Breast epithelium (tissue), 4 donors: Measurements from ENCODE around the gene RYR3. TPM values are rescaled to one million over a fixed set of nuclear protein-coding genes. Genes with fewer than 3 reads are reported as not detected.

ENCODE experiments used
- DNase-seq, 2 donors: peaks; one replicate each; pipeline ENCODE4 v3.0.0-alpha.2; 2019; ENCODE audit warnings: low spot score in 2 of 2
- H3K27ac ChIP-seq, 2 donors: fragments of 200-600 bp; sonication (generic) in 1 of 2; one replicate each; pipeline ENCODE4 v1.5.1; 2016 to 2019; ENCODE audit warnings: mild to moderate bottlenecking in 1 of 2
- H3K27me3 ChIP-seq, 2 donors: fragments of 200-600 bp; sonication (generic) in 1 of 2; one replicate each; pipeline versions ENCODE4 v1.5.1 to v1.6.0; 2017 to 2019; ENCODE audit warnings: control low read depth in 1 of 2, mild to moderate bottlenecking in 1 of 2
- H3K36me3 ChIP-seq: fragments of 200-600 bp; one replicate; pipeline ENCODE4 v1.5.1; 2019
- H3K4me1 ChIP-seq, 2 donors: fragments of 200-600 bp; sonication (generic); one replicate each; pipeline ENCODE4 v1.5.1; 2016 to 2019; ENCODE audit warnings: control low read depth in 1 of 2
- H3K4me3 ChIP-seq, 3 donors: fragments of 200-600 bp; sonication (generic); 1 replicate in 2 of 3; 2 replicates in 1 of 3; pipeline ENCODE4 v1.5.1; 2016 to 2019; ENCODE audit warnings: mild to moderate bottlenecking in 3 of 3, moderate library complexity in 2 of 3
- H3K9me3 ChIP-seq, 2 donors: fragments of 200-600 bp; sonication (generic) in 1 of 2; one replicate each; pipeline ENCODE4 v1.5.1; 2016 to 2019; ENCODE audit warnings: control low read depth in 1 of 2
- POLR2A ChIP-seq: fragments of 450-650 bp; IDR thresholded peaks from one replicate; pipeline ENCODE4 v1.6.1; 2016; ENCODE audit warnings: antibody characterized with exemption, mild to moderate bottlenecking, moderate library complexity
- POLR2AphosphoS5 ChIP-seq, 3 donors: sonication (generic); formaldehyde crosslinking; IDR thresholded peaks; one replicate each; pipeline ENCODE4 v1.6.1; 2017; ENCODE audit warnings: antibody characterized with exemption in 3 of 3
- intact Hi-C: fragments of 100-400 bp; cut with DNase I; formaldehyde crosslinking; loops from one replicate; pipeline ENCODE4 v1.15.1; 2023; ENCODE audit warnings: low total_unique reads
- total RNA-seq, 3 donors: library from RNA; depleted of rRNA; stranded (reverse); fragments of >200 nt; gene quantifications; one replicate each; pipeline ENCODE4 v1.1.0, GENCODE V29; 2016
- TF ChIP-seq, protein P1 (sequence below), 3 donors: fragments of 450-650 bp; IDR thresholded peaks; one replicate each; pipeline ENCODE4 v1.5.1; 2016 to 2017; ENCODE audit warnings: antibody characterized with exemption in 3 of 3, mild to moderate bottlenecking in 3 of 3, moderate library complexity in 3 of 3

RYR3 gene
- total RNA-seq, 3 donors from 2014 or later: 1.8 to 4.2 (median 2.6) TPM

DNA sequence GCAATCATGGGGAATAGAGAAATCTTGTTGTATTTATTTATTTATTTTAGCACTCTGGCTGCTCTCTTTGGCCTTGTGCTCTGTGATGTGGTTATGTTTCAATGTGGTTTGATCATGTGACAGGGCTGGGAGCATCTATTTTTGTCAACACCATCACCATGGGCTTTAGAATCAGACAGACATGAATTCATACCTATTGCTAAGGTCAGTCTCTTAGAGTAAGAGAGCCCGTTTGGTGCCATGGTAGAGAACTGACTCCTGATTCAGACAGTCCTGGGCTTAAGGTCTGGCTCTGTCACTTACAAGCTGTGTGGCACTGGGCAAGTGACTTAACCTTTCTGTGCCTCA is 157.0 kb downstream of the RYR3 start:
- no peaks in the 10 kb centered on the region for H3K36me3 ChIP-seq
- no peak overlapping the region for H3K4me3 ChIP-seq
- DNase-seq: no peak
- no peak overlapping the region for H3K27ac ChIP-seq
- no peaks in the 10 kb centered on the region for H3K4me1 ChIP-seq
- no peaks in the 10 kb centered on the region for H3K9me3 ChIP-seq
- no peaks in the 10 kb centered on the region for H3K27me3 ChIP-seq
- no peak for TF ChIP-seq POLR2AphosphoS5 (IDR thresholded peaks at IDR 0.05)
- no peak for TF ChIP-seq POLR2A
- TF ChIP-seq, protein P1, sequence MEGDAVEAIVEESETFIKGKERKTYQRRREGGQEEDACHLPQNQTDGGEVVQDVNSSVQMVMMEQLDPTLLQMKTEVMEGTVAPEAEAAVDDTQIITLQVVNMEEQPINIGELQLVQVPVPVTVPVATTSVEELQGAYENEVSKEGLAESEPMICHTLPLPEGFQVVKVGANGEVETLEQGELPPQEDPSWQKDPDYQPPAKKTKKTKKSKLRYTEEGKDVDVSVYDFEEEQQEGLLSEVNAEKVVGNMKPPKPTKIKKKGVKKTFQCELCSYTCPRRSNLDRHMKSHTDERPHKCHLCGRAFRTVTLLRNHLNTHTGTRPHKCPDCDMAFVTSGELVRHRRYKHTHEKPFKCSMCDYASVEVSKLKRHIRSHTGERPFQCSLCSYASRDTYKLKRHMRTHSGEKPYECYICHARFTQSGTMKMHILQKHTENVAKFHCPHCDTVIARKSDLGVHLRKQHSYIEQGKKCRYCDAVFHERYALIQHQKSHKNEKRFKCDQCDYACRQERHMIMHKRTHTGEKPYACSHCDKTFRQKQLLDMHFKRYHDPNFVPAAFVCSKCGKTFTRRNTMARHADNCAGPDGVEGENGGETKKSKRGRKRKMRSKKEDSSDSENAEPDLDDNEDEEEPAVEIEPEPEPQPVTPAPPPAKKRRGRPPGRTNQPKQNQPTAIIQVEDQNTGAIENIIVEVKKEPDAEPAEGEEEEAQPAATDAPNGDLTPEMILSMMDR (IDR thresholded peaks at IDR 0.05): no peak
- intact Hi-C loops: no loop called here

DNA sequence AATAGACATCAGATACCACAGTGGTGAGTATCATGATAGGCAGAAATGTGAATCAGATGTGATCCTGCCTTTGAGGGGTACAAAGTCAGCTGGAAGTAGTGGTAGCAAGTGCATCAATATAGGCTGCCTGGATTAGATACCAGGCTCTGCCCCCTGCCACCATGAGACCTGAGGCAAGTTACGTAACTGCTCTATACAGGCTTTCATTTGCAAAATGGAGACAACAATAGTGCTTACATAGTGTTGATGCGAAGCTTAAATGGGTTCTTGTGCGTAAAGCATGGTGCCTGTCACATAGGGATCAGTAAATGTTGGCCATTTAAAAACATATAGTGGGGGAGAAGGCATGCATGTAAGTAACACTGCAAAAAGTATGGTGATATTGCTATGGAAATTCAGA is 158.0 kb downstream of the RYR3 start:
- Histone ChIP-seq H3K4me3 (no peak overlapping the region), H3K27me3 (no peaks in the 10 kb centered on the region), H3K27ac (no peak overlapping the region), H3K4me1 (no peaks in the 10 kb centered on the region), H3K36me3 (no peaks in the 10 kb centered on the region), H3K9me3 (no peaks in the 10 kb centered on the region)
- DNase-seq: no peak
- TF ChIP-seq POLR2A: no peak
- no peak for TF ChIP-seq POLR2AphosphoS5 (IDR thresholded peaks at IDR 0.05)
- TF ChIP-seq, protein P1 (IDR thresholded peaks at IDR 0.05): no peak
- intact Hi-C loops: no loop called here

DNA sequence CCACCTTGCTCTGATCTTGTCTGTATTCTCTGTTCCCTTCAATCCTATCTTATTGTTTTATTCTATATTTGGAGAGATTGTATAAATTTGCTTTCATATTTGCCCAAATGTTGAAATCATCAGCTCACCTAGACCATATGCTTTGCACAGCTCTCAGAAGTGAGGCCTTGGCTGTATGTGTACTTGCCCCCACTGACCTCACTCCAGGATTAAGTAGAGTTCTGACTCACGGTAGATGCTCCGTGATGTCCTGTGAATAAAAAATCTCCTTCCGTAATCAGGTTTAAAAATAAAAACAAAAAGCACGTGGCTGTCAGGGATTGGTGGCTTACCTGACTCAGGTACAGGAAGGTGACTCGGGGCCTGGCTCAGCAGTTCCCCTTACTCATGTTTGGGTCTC is 162.2 kb downstream of the RYR3 start:
- TF ChIP-seq POLR2A: no peak
- TF ChIP-seq POLR2AphosphoS5 (IDR thresholded peaks at IDR 0.05): no peak
- TF ChIP-seq, protein P1 (IDR thresholded peaks at IDR 0.05): no peak
- Histone ChIP-seq H3K27me3 (no peaks in the 10 kb centered on the region), H3K9me3 (no peaks in the 10 kb centered on the region), H3K4me1 (no peaks in the 10 kb centered on the region), H3K4me3 (no peak overlapping the region), H3K27ac (no peak overlapping the region), H3K36me3 (no peaks in the 10 kb centered on the region)
- intact Hi-C loops: no loop called here
- DNase-seq: no peak

DNA sequence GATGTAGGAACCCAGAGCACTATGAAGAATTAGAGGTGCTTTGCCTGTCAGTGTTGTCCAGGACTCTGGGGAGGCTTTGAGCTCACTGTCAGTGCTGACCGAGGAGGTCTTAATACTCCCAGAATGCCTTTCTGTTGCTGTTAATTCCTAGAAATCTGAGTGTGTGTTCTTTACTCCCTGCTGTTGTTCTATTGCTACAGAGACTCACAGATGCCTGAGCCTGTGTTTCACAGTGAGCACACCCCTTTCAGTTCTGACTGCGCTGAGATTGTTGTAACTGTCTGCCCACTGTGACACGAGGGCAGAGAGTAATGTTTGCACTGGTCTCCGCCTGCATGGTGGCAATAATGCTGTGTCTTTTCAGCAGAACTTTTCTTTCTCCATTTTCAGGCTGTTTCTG is 162.9 kb downstream of the RYR3 start:
- Histone ChIP-seq H3K9me3 (no peaks in the 10 kb centered on the region), H3K36me3 (no peaks in the 10 kb centered on the region), H3K27me3 (no peaks in the 10 kb centered on the region), H3K4me3 (no peak overlapping the region), H3K4me1 (no peaks in the 10 kb centered on the region), H3K27ac (no peak overlapping the region)
- intact Hi-C loops: no loop called here
- TF ChIP-seq, protein P1 (IDR thresholded peaks at IDR 0.05): no peak
- no peak for TF ChIP-seq POLR2AphosphoS5 (IDR thresholded peaks at IDR 0.05)
- TF ChIP-seq POLR2A: no peak
- DNase-seq: no peak

DNA sequence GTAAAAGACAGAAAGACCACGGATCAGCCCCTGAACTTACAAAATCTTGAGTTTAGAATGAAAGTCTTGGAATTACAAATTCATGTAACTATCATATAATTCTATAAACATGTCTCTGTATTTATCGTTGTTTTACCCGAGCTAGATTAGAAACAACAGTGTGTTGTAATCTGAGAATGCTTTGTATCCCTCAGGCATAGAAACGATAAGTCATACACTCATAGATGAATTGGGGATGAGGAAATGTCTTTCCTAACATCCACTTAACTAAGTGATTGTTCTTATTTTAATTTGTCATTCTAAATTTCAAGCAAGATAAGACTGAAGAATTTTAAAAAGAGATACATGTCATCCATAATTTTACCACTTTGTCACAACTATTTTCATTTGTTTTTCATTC is 165.3 kb downstream of the RYR3 start:
- Histone ChIP-seq H3K4me3 (no peak overlapping the region), H3K27ac (no peak overlapping the region), H3K4me1 (no peaks in the 10 kb centered on the region), H3K9me3 (no peaks in the 10 kb centered on the region), H3K36me3 (no peaks in the 10 kb centered on the region), H3K27me3 (no peaks in the 10 kb centered on the region)
- TF ChIP-seq, protein P1 (IDR thresholded peaks at IDR 0.05): no peak
- no peak for TF ChIP-seq POLR2AphosphoS5 (IDR thresholded peaks at IDR 0.05)
- no peak for TF ChIP-seq POLR2A
- no peak for DNase-seq
- intact Hi-C loops: no loop called here
